GM21786 (cell line): ENCODE data around the gene MYO3B.
"Not testable (repeated sequence)": the region's sequence is repeated elsewhere in the genome, so short reads cannot be mapped to it uniquely, and the experiment has no call there.

Source experiments
- ATAC-seq: cut with Tn5 transposase; IDR thresholded peaks from one replicate; pipeline ENCODE4 v1.9.1; 2021; ENCODE audit not compliant: unreplicated experiment

The MYO3B gene

GRCh38 chr2:170660409-170660808 lies 482.5 kb downstream of the MYO3B start:
- ATAC-seq, result no peak

DNA sequence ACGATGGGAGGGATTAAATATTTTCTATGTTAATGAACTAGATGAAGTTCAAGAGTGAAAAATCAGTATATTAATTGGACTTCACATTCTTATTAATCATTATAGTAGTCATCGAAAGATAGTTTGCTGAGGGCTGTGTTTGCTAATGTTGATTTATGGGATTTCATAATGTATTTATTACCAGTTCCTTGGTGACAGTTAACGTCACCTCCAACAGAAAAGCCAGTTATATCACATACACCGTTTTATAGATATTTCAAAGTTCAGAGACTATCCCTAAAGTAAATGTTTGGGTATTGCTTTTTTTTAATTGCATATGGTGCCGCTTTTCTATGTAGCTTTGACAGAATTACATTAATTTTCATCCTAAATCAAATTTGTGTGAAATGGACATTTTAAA lies 487.8 kb downstream of the MYO3B start:
- no peak for ATAC-seq

- ATAC-seq, result no peak
These were observed 492.0 kb downstream of the MYO3B start for GRCh38 chr2:170669909-170670308.

DNA sequence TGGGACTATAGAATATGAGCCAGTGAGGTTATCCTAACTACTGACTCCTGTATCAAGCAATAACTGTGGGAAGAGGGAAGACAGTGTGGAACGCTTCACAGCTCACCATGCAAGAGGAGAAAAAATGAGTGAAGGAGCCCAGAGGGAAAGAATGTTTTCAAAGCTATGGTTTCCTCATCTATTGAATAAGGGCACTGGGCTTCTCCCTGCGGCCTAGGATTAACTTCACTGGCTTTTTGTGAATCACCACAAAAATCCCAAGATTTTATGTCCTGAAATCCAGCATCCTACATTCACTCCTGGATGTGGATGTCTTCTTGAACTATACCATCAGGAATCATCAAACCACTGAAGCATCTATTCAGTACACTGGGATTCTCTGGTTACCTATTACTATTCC lies 492.7 kb downstream of the MYO3B start:
- no peak for ATAC-seq

- no peak for ATAC-seq
These were observed 493.1 kb downstream of the MYO3B start for GRCh38 chr2:170671079-170671478.

- not testable (repeated sequence) for ATAC-seq
These were observed 496.3 kb downstream of the MYO3B start for GRCh38 chr2:170674282-170674681.

DNA sequence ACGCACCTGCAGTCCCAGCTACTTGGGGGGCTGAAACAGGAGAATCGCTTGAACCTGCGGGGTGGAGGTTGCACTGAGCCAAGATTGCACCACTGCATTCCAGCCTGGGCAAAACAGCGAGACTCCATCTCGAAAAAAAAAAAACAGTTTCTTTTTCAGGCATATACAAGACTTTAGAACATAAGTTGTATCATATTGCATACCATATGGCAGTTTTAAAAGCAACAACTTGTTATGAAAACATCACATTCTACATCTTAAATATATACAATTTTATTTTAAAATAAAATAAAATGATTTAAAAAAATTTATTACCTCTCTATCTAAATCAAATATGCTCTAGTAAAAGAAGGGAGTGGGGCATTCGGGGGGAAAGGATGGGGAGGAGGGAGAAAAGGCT lies 497.8 kb downstream of the MYO3B start:
- ATAC-seq, result no peak

DNA sequence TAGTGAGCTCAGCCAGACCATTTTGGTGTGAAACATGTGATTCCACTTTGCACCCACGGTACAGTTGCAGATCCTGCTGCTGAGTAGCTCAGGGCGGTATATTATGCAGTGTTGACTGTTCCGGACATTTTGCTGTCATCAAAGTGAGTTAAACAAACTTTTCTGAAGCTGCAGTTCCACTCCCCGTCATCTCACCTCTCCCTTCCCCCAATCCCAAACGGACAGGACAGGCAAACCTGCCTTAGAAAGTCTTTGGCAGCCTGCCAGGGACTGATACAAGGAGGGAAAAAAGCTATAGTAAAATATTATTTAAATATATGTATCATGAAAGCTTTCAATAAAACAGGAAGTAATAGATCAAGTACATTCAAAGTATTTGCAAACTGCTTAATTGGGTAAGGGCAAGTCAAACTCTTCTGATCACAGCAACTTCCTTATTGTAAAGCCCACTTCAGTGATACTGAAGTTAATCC lies 501.7 kb downstream of the MYO3B start:
- ATAC-seq, result no peak

- peak; percentile 91 for ATAC-seq
These were observed 502.4 kb downstream of the MYO3B start for GRCh38 chr2:170680172-170680941.

DNA sequence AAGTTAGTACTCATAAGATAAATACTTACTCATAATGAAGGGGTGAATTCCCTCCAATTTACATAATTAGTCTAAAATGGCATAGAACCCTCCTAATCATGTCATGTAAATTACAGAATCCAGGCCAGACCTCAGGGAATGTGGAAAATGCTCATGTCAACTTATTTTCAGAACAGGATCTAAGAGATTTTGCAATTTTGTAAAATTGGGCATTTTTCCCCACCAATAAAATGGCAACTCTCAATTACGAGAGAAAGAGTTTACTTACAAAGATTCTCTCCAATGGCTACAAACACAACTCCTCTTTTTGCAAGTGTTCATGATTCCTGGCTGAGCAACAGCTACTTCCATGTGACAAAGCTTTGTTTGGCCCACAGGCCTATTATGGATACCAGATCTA lies 503.4 kb downstream of the MYO3B start:
- ATAC-seq, result no peak

GRCh38 chr2:170685591-170685990 lies 507.6 kb downstream of the MYO3B start:
- ATAC-seq, result no peak

- ATAC-seq, result no peak
These were observed 511.5 kb downstream of the MYO3B start for GRCh38 chr2:170689481-170689880.

DNA sequence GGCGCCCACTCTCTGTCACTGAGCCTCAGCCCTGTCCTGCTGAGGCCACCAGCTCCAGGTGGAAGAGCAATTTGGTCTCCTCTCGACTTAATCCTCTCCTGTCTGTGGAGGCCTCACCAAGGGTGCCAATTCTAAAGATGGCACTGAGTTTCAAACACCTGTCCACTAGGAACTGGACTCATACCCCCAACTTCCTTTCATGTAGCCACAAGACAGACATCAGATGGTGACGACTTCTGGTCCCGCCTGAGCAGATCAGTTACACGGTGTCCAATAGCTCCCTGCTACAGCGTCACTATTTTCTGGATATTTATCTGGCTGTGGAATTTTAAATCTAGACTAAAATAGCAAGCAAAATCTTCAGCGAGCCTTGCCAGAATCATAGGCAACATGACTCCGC lies 512.7 kb downstream of the MYO3B start:
- ATAC-seq, result no peak

GRCh38 chr2:170694316-170694715 lies 516.4 kb downstream of the MYO3B start:
- ATAC-seq, result no peak

DNA sequence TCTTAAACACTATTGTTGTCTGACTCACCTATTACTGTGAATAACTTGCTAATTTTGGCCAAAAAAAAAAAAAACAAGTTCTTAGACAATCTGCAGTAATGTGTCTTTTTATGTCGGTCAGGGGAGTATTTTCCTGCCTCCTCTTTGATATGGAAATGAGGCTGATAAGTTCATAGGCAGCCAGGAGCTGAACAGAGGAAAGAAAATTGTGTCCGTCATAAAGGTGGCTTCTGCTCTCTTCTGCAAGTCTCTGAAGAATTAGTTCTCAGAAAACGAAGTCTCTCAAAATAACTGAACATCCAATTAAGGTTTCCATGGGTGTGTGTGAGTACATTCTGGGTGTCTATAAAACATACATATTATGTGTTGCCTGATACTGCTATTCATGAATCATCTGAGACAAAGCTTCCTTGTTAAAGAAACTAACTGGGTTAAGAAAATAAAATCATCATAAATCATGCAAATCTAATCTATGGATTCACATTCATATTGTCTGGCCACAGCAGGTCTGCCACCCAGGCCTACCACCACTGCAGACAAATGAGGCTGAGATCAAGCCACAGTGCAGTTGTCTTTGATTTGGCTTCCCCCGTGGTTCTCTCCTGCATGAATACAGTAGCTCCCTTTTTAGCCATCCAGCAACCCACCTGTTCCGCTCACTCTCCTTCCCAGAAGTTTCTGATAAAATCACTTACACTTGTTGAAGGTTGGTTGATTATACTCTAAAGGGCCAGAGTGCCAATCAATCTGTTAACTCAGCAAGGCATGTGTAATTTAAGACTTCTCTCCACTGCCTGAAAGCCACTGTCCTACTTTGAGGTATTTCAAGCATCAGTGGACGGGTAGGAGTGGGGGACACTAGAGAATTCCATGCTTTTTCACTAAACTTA lies 517.8 kb downstream of the MYO3B start:
- no peak for ATAC-seq

- ATAC-seq, result no peak
These were observed 519.0 kb downstream of the MYO3B start for GRCh38 chr2:170696948-170697347.

GRCh38 chr2:170701011-170701410 lies 523.1 kb downstream of the MYO3B start:
- no peak for ATAC-seq

DNA sequence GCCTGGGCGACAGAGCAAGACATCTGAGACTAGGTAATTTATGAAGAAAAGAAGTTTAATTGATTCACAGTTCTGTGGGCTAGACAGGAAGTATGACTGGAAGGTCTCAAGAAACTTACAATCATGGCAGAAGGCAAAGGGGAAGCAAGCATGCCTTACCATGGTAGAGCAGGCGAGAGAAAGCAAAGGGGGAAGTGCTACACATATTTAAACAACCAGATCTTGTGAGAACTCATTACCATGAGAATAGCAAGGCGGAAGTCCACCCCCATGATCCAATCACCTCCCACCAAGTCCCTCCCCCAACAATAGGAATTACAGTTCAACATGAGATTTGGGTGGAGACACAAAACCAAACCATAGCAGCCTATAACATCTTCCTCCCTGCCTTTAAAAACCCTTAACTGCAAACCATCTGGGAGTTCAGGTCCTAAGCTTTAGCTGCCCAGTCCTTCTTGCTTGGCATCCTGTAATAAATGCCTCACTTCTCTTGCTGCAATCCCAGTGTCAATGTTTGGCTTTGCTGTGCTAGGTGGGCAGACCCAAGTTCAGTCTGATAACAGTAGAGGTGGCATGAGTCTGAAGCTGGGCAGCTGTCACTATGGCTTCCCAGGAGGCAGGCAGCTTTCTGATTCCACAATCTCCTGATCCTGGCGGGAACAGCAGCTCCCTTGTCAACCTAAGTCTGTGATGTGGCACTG lies 526.0 kb downstream of the MYO3B start:
- ATAC-seq, result no peak
